Esophagus squamous epithelium (tissue), 5 donors: ENCODE data around the gene IPCEF1. TPM values are rescaled to one million over a fixed set of nuclear protein-coding genes. Genes with fewer than 3 reads are reported as not detected.
"Not testable (repeated sequence)": the region's sequence is repeated elsewhere in the genome, so short reads cannot be mapped to it uniquely, and the experiment has no call there.

ENCODE experiments used
- DNase-seq: peaks from one replicate; lab custom pipeline; 2025; lab: John Stamatoyannopoulos, UW
- H3K27ac ChIP-seq, 4 donors: fragments of 200-600 bp; sonication (generic); one replicate each; pipeline ENCODE4 v1.5.1; 2016 to 2019; ENCODE audit warnings: mild to moderate bottlenecking in 1 of 4
- H3K27me3 ChIP-seq, 4 donors: fragments of 200-600 bp; sonication (generic); 1 replicate in 3 of 4; 2 replicates in 1 of 4; pipeline versions ENCODE4 v1.5.1 to v1.6.0; 2017 to 2021; ENCODE audit warnings: antibody characterized with exemption in 1 of 4
- H3K36me3 ChIP-seq, 3 donors: fragments of 200-600 bp; sonication (generic); one replicate each; pipeline ENCODE4 v1.5.1; 2016 to 2019
- H3K4me1 ChIP-seq, 3 donors: fragments of 200-600 bp; sonication (generic); one replicate each; pipeline ENCODE4 v1.5.1; 2017 to 2019
- H3K4me3 ChIP-seq, 4 donors: fragments of 200-600 bp; sonication (generic); 1 replicate in 3 of 4; 2 replicates in 1 of 4; pipeline ENCODE4 v1.5.1; 2016 to 2019; ENCODE audit warnings: mild to moderate bottlenecking in 2 of 4, moderate library complexity in 1 of 4
- H3K9me3 ChIP-seq, 3 donors: fragments of 200-600 bp; sonication (generic); one replicate each; pipeline ENCODE4 v1.5.1; 2016 to 2019
- CTCF ChIP-seq, 6 experiments: fragments of 450-650 bp in 4 of 6; fragments of 200-600 bp in 2 of 6; sonication (generic) in 2 of 6; IDR thresholded peaks; one replicate each; pipeline ENCODE4 v1.5.1; 2016 to 2019; ENCODE audit warnings: antibody characterized with exemption in 6 of 6, mild to moderate bottlenecking in 4 of 6, moderate library complexity in 4 of 6
- POLR2A ChIP-seq, 4 donors: fragments of 450-650 bp; IDR thresholded peaks; one replicate each; pipeline ENCODE4 v1.6.1; 2017; ENCODE audit warnings: antibody characterized with exemption in 4 of 4, mild to moderate bottlenecking in 4 of 4, moderate library complexity in 3 of 4
- WGBS, 2 donors: methylation state at CpG; one replicate each; pipeline ENCODE4 v1.1.5; 2018; 5-methylcytosine and 5-hydroxymethylcytosine counted together
- intact Hi-C: fragments of 100-400 bp; cut with DNase I; formaldehyde crosslinking; loops from one replicate; pipeline ENCODE4 v1.15.0; 2022
- total RNA-seq, 4 donors: library from RNA; depleted of rRNA; stranded (reverse); fragments of >200 nt; gene quantifications; one replicate each; pipeline ENCODE4 v1.1.0, GENCODE V29; 2016
- donor health status: DM: yes; HTN: yes; CAD: no.

The IPCEF1 gene
- total RNA-seq, 4 donors from 2014 or later: 1.8 to 8.1 (median 3.5) TPM

GRCh38 chr6:154318721-154319120, 37.9 kb downstream of the IPCEF1 start:
- intact Hi-C loops: no loop called here
- 62 to 69% methylated on average over 1 of the region's 1 CpG for WGBS, 2 donors

GRCh38 chr6:154316131-154316530, 40.5 kb downstream of the IPCEF1 start:
- H3K36me3 ChIP-seq: no peaks in the 10 kb centered on the region
- WGBS, 2 donors: 89 to 100% methylated on average over 1 of the region's 1 CpG
- intact Hi-C loops: no loop called here

More at GRCh38 chr6:154318721-154319120, 37.9 kb downstream of the IPCEF1 start:
- no peaks in the 10 kb centered on the region for H3K36me3 ChIP-seq
- DNase-seq: no peak
- H3K4me1 ChIP-seq: no peaks in the 10 kb centered on the region
- TF ChIP-seq CTCF (IDR thresholded peaks at IDR 0.05) (no peak), POLR2A (IDR thresholded peaks at IDR 0.05) (no peak)
- no peaks in the 10 kb centered on the region for H3K27me3 ChIP-seq
- no peaks in the 10 kb centered on the region for H3K9me3 ChIP-seq
- no peak overlapping the region for H3K27ac ChIP-seq
- no peak overlapping the region for H3K4me3 ChIP-seq

GRCh38 chr6:154314084-154314483, 42.5 kb downstream of the IPCEF1 start:
- Histone ChIP-seq H3K27me3 (no peaks in the 10 kb centered on the region), H3K4me3 (no peak overlapping the region), H3K27ac (no peak overlapping the region), H3K4me1 (no peaks in the 10 kb centered on the region), H3K36me3 (no peaks in the 10 kb centered on the region), H3K9me3 (no peaks in the 10 kb centered on the region)
- TF ChIP-seq CTCF (IDR thresholded peaks at IDR 0.05): no peak
- no peak for TF ChIP-seq POLR2A (IDR thresholded peaks at IDR 0.05)
- DNase-seq: no peak
- intact Hi-C loops: no loop called here
- 32% methylated on average over 1 of the region's 1 CpG for WGBS, 2 donors

More at GRCh38 chr6:154316131-154316530, 40.5 kb downstream of the IPCEF1 start:
- H3K9me3 ChIP-seq: no peaks in the 10 kb centered on the region
- H3K27ac ChIP-seq: no peak overlapping the region
- no peak overlapping the region for H3K4me3 ChIP-seq
- no peak for DNase-seq
- no peaks in the 10 kb centered on the region for H3K27me3 ChIP-seq
- TF ChIP-seq CTCF (IDR thresholded peaks at IDR 0.05) (no peak), POLR2A (IDR thresholded peaks at IDR 0.05) (no peak)
- no peaks in the 10 kb centered on the region for H3K4me1 ChIP-seq

GRCh38 chr6:154308986-154309385, 47.6 kb downstream of the IPCEF1 start:
- no peak overlapping the region for H3K27ac ChIP-seq
- no peaks in the 10 kb centered on the region for H3K36me3 ChIP-seq
- no peak overlapping the region for H3K4me3 ChIP-seq
- TF ChIP-seq CTCF (IDR thresholded peaks at IDR 0.05): no peak
- TF ChIP-seq POLR2A (IDR thresholded peaks at IDR 0.05): no peak
- intact Hi-C loops: no loop called here
- WGBS, 2 donors: 81 to 82% methylated on average over 2 of the region's 2 CpGs
- no peak for DNase-seq
- no peaks in the 10 kb centered on the region for H3K9me3 ChIP-seq
- H3K27me3 ChIP-seq: no peaks in the 10 kb centered on the region
- H3K4me1 ChIP-seq: no peaks in the 10 kb centered on the region

GRCh38 chr6:154307696-154308425, 48.7 kb downstream of the IPCEF1 start:
- H3K4me3 ChIP-seq: no peak overlapping the region
- peaks cover 0 to 4% (median 0%) of the 10 kb centered on the region in 3 donors for H3K4me1 ChIP-seq
- no peak overlapping the region for H3K27ac ChIP-seq
- DNase-seq: no peak
- H3K36me3 ChIP-seq: no peaks in the 10 kb centered on the region
- H3K9me3 ChIP-seq: no peaks in the 10 kb centered on the region
- intact Hi-C loops: no loop called here
- no peaks in the 10 kb centered on the region for H3K27me3 ChIP-seq
- TF ChIP-seq POLR2A (IDR thresholded peaks at IDR 0.05) (no peak), CTCF (IDR thresholded peaks at IDR 0.05) (no peak)
- WGBS, 2 donors: 73 to 79% methylated on average over 7 of the region's 7 CpGs

GRCh38 chr6:154307147-154307546, 49.5 kb downstream of the IPCEF1 start:
- 91% methylated on average over 6 of the region's 6 CpGs for WGBS, 2 donors
- H3K36me3 ChIP-seq, H3K27ac ChIP-seq, H3K27me3 ChIP-seq, H3K4me3 ChIP-seq, H3K9me3 ChIP-seq, intact Hi-C loops, DNase-seq, H3K4me1 ChIP-seq: not testable (repeated sequence)
